ENCODE data around the gene YOD1.

- TF ChIP-seq, protein P1, sequence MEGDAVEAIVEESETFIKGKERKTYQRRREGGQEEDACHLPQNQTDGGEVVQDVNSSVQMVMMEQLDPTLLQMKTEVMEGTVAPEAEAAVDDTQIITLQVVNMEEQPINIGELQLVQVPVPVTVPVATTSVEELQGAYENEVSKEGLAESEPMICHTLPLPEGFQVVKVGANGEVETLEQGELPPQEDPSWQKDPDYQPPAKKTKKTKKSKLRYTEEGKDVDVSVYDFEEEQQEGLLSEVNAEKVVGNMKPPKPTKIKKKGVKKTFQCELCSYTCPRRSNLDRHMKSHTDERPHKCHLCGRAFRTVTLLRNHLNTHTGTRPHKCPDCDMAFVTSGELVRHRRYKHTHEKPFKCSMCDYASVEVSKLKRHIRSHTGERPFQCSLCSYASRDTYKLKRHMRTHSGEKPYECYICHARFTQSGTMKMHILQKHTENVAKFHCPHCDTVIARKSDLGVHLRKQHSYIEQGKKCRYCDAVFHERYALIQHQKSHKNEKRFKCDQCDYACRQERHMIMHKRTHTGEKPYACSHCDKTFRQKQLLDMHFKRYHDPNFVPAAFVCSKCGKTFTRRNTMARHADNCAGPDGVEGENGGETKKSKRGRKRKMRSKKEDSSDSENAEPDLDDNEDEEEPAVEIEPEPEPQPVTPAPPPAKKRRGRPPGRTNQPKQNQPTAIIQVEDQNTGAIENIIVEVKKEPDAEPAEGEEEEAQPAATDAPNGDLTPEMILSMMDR (IDR thresholded peaks at IDR 0.05; ENCODE audit: low read depth, low read length), result no peak
- TF ChIP-seq EZH2phosphoT487 (IDR thresholded peaks at IDR 0.05; ENCODE audit: low read depth), result no peak
These were observed 20.4 kb downstream of the YOD1 start for GRCh38 chr1:207030522-207031009.

Measured in OCI-LY3 (cell line).